Keratinocyte (primary cell): ENCODE results near the gene CYB5A.

Experiments
- EZH2 ChIP-seq: IDR thresholded peaks from one replicate; pipeline ENCODE4 v1.6.1; 2012; ENCODE audit warnings: inconsistent platforms, mild to moderate bottlenecking, low read length, moderate library complexity
- TF ChIP-seq, protein P1 (sequence below), 3 experiments: IDR thresholded peaks in 1 of 3; conservative IDR thresholded peaks in 1 of 3; optimal IDR thresholded peaks in 1 of 3; 2 replicates in 2 of 3; 3 replicates in 1 of 3; pipeline versions ENCODE3 to v1.5.1; 2011; ENCODE audit warnings: low read length in 3 of 3, mild to moderate bottlenecking in 3 of 3, moderate library complexity in 2 of 3, control low read depth in 1 of 3, inconsistent platforms in 1 of 3; ENCODE audit not compliant: insufficient read depth in 2 of 3; ENCODE audit errors: extremely low read depth in 1 of 3

DNA sequence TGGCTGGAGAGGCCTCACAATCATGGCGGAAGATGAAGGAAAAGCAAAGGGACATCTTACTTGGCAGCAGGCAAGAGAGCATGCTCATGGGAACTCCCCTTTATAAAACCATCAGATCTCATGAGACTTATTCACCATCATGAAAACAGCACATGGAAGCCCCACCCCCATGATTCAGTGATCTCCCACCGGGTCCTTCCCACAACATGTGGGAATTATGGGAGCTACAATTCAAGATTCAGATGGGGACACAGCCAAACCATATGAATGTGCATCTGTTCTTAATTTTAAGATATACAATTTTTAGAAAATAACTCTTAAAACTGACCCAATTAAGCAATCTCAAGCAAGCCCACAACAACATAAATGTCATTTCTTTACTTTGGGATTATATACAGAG, 36.4 kb upstream of the CYB5A start:
- TF ChIP-seq, protein P1, sequence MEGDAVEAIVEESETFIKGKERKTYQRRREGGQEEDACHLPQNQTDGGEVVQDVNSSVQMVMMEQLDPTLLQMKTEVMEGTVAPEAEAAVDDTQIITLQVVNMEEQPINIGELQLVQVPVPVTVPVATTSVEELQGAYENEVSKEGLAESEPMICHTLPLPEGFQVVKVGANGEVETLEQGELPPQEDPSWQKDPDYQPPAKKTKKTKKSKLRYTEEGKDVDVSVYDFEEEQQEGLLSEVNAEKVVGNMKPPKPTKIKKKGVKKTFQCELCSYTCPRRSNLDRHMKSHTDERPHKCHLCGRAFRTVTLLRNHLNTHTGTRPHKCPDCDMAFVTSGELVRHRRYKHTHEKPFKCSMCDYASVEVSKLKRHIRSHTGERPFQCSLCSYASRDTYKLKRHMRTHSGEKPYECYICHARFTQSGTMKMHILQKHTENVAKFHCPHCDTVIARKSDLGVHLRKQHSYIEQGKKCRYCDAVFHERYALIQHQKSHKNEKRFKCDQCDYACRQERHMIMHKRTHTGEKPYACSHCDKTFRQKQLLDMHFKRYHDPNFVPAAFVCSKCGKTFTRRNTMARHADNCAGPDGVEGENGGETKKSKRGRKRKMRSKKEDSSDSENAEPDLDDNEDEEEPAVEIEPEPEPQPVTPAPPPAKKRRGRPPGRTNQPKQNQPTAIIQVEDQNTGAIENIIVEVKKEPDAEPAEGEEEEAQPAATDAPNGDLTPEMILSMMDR (optimal IDR thresholded peaks at IDR 0.05 in 1 of 3, IDR thresholded peaks at IDR 0.05 in 1 of 3, conservative IDR thresholded peaks at IDR 0.05 in 1 of 3; ENCODE audit: extremely low read depth in 1 of 3, insufficient read depth in 2 of 3, low read length in 3 of 3), result no peak
- TF ChIP-seq EZH2, result no peak
